Measurements from ENCODE around the gene AK1.

The AK1 gene

DNA sequence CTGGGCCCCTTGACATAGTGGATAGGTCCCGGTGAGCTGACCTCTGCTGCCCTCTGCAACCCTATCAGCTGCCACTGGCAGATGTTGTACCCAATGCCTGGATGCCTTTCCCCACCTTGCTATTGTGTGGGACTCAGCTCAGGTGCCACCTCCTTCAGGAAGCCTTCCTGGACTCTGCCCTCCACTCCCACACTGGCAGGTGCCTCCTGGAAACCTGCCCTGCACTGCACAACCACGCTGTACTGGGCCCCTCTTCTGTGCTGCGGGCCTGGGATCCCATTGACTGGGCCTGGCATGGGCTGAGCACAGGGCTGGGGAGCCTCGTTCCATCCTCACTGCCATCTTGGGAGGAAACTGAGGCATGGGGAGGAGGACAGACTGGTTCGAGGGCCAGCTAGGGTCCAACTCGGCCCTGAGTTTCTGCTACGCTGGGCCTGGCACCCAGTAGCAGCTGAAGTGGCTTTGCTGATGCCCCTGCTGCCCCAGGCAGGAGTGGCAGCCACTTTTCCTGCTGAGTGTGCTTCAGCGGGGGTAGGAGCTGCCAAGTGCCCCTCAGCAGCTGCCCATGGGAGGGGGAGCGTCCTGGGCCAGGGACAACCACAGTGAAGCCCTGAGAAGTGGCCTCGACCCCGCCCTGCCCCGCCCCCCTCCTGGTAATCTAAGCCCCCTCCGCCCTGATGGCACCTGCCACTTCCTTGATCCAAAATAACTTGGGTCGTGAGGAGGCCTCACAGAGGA is 1.3 kb downstream of the AK1 start:
- no peak overlapping the region for H3K4me3 ChIP-seq (ENCODE audit: low read depth, low read length)
- TF ChIP-seq, protein P1, sequence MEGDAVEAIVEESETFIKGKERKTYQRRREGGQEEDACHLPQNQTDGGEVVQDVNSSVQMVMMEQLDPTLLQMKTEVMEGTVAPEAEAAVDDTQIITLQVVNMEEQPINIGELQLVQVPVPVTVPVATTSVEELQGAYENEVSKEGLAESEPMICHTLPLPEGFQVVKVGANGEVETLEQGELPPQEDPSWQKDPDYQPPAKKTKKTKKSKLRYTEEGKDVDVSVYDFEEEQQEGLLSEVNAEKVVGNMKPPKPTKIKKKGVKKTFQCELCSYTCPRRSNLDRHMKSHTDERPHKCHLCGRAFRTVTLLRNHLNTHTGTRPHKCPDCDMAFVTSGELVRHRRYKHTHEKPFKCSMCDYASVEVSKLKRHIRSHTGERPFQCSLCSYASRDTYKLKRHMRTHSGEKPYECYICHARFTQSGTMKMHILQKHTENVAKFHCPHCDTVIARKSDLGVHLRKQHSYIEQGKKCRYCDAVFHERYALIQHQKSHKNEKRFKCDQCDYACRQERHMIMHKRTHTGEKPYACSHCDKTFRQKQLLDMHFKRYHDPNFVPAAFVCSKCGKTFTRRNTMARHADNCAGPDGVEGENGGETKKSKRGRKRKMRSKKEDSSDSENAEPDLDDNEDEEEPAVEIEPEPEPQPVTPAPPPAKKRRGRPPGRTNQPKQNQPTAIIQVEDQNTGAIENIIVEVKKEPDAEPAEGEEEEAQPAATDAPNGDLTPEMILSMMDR (IDR thresholded peaks at IDR 0.05; ENCODE audit: borderline replicate concordance, insufficient read depth, low read depth, low read length), result no peak

DNA sequence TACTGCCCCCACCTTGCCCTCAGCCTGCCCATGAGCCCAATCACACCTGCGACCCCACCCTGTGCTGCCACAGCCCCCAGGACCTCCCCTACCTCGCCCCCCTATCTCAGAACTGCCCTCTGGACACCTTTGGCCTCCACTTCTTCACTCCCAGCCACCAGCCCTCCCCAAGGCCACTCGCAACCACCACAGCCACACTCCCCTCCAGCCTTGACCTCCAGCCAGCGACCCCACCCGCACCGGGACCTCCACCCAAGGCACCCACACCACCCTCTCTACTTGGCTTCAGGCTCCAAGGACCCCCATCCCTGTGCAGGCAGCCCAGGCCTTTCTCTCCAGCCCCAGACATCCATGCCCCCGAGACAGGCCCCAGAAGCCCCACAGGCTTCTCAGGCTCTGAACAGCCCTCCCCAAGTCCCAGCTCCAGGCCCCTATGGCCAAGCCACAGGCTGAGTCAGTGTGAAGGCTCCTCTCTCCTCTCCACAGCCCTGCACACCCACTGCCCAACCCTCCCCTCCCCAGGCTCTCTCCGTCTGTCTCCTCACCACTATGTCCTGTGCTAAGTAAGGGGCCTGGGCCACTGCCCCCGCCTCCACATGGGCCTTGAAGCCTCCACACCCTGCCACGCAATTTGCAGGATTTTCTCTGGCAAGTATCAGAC is 2.0 kb downstream of the AK1 start:
- H3K4me3 ChIP-seq (ENCODE audit: low read depth, low read length), result no peak overlapping the region
- TF ChIP-seq, protein P1 (IDR thresholded peaks at IDR 0.05; ENCODE audit: borderline replicate concordance, insufficient read depth, low read depth, low read length), result no peak

DNA sequence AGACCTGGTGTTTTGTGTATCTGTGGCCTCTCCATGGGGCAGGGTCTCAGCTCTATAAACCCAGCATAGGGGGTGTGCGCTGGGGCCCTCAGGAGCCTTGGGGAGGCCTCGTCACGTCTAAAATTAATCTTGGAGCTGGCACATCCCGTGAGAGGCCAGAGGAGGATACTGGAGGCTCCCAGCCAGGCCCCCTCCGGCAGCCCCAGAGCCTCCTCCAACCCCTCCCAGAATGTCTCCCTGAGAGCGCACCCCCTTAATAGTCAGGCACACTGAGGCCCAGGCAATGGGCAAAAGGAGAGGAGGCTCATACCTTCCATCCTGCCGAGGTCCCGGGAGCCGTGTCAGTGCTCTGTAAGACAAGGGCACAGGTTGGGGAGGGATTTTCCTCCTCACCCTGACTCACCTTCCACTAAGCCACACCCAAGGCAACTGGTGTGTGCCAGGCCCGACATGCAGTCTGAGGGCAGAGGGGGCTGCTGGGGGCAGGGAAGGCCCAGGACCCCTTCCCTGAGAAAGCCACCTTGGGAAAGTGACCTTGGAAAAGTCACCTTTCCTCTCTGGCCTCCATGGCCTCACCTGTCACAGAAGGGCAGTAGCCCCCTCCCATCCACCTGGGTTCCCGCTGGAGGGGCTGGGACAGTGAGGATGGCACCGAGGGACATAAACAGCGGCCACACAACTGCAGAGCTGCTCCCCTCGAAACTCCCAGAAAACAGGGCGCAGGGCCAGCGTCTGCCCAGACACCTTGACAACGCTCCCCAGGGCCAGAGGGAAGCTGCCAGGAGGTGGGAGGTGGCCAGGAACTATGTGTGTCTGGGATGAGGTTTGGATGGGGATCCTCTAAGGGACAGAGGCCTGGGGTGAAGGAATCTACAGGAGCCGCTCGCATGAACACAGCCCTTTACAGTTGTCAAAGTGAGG is 2.9 kb downstream of the AK1 start:
- H3K4me3 ChIP-seq (ENCODE audit: low read depth, low read length), result no peak overlapping the region
- TF ChIP-seq, protein P1 (IDR thresholded peaks at IDR 0.05; ENCODE audit: borderline replicate concordance, insufficient read depth, low read depth, low read length), result no peak

DNA sequence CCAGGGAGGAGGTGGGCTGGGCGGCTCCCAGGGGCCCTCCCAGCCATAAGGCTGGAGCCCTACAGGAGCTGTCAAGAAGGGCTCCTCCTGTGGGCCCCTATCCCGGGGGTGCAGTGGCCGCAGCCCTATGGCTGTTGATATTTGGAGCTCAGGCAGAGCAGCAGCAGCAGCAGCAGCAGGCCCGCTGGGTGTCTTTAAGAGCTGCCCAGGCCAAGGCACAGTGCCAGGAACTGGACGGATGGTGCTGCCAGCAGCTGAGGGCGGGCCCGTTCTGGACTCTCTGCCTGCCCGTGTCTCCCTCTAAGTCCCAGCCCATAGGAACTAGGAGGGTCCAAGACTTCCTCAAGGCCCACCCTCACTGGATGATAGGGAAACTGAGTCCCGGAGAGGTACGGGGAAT is 3.6 kb downstream of the AK1 start:
- H3K4me3 ChIP-seq (ENCODE audit: low read depth, low read length), result no peak overlapping the region
- TF ChIP-seq, protein P1 (IDR thresholded peaks at IDR 0.05; ENCODE audit: borderline replicate concordance, insufficient read depth, low read depth, low read length), result no peak

DNA sequence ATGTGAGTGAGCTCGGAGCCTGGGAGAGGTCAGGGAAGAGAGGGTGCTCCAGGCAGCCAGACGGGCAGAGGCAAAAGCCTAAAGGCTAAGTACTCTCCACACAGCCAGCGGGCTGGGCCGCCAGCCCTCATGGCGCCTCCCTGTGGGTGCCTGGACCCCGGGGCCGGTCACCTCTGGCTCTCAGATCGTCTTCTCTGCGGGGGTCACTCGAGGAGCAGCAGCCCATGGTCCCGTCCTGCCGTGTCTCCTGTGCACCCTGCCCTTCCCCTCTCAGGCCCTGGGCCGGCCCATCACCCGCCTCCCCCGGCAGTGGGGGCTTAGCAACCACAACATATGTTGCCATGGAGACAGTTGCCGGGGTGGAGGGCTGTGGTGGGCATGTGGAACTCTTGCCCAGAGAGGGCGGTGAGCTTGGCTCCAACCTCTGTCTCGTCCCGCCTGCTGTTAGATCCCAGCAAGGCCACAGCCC is 4.2 kb downstream of the AK1 start:
- TF ChIP-seq, protein P1 (IDR thresholded peaks at IDR 0.05; ENCODE audit: borderline replicate concordance, insufficient read depth, low read depth, low read length), result no peak
- no peak overlapping the region for H3K4me3 ChIP-seq (ENCODE audit: low read depth, low read length)

DNA sequence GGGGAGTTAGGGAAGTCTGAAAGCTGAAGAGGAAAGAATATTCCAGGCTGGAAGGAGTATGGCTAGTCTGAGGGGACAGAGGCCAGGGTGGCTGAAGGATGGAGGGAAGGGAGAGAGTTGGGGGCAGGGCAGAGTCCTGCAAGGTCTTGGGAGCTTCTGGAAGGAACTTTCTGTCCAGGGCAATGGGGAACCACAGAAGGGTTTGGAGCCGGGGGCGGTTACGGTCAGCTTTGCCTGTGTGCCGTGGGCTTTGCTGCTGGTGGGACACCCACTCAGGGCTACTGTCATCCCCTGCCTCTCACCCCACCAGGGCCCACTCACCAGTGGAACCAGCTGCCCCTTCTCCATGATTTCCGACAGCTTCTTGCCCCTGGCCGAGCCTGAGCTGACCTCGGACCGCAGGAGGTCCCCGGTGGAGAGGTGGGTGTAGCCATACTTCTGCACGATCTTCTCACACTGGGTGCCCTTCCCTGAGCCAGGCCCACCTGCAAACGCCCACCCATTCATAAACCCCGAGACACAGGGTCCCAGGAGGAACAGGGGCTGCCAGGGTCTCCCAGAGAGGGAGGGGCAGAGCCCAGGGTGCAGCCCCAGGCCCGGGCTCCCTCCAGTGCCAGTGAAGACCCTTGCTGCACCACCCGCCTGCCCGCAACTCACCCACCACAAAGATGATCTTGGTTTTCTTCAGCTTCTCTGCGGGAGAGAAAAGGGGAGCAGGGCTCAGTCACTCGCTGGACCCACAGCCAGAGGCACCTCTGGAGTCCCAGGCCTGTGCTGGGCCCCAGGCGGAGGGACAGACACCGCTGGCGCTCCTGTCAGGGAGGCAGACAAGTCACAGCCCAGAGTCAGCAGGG is 4.9 kb downstream of the AK1 start:
- H3K4me3 ChIP-seq (ENCODE audit: low read depth, low read length), result no peak overlapping the region
- TF ChIP-seq, protein P1 (IDR thresholded peaks at IDR 0.05; ENCODE audit: borderline replicate concordance, insufficient read depth, low read depth, low read length), result no peak
